Activated T-cell treated with anti-CD3 and anti-CD28 coated beads for 48 hours (primary cell): ENCODE results near the gene GSG1L.

Experiments
- DNase-seq: peaks from one replicate; pipeline ENCODE4 v3.0.0-alpha.2; 2020; ENCODE audit warnings: low read depth

The GSG1L gene

DNA sequence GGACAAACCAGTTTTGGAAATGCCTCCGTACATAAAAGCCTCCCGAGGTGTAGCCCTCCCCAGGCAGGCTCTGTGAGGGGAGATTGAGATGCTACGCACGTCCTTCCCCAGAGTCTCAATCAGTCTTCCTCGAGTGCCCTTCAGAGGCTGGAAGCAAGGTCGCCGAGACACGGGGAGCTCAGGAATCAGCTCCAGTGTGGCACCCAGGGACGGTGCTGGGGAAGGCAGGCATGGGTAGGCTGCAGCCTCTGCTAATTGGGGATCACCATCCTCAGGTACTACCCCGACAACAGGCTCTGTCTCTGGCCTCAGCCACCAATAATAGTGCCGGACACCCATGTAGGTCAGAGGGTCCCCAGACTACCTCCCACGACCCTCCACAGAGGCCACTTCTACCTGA is 28.1 kb upstream of the GSG1L start:
- DNase-seq, result no peak

- no peak for DNase-seq
These were observed 27.3 kb upstream of the GSG1L start for GRCh38 chr16:28090646-28091377.

DNA sequence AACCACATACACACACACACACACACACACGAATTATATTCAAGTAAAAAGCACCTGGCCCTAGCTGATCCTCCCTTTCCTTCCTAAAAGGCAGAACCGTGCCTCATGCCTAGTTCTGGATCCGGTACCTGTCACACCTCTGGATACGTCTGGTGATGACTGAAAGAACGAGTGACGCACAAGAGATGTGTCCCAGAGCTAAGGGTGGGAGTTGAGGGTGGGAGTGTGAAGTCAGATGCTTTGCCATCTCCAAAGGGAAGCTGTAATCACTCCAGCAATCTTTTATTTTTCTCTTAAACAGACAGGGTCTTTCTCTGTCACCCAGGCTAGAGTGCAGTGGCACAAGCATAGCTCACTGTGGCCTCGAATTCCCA is 26.5 kb upstream of the GSG1L start:
- no peak for DNase-seq

GRCh38 chr16:28089205-28089991 is 25.9 kb upstream of the GSG1L start:
- DNase-seq, result no peak

DNA sequence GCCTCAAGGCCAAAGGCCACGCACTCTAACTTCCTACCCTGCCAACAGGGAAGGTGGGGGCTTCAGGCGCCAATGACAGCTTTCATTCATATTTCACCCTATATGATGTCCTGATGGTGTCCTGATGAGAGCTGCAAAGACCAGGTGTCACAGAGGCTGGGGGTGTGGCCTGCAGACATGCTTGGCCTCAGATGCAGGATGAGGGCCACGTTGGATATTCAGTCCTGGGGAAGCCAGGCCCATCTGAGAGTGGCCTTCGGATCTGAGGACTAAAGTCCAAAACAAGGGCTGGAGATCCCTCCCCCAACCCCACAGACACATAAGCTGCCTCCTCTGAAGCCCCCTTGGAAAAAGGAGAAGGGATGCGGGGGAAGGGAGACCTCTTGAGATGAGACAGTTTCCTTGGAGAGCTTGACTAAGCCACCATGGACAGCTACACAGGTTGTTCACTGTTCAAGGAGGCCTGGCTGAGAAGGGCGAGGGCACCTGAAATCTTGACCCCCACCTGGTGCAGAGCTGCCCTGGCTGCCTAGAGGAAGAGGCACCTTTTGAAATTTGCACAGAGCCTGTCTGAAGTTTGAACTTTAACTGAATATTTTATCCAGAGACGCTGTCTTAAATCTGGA is 24.3 kb upstream of the GSG1L start:
- DNase-seq, result no peak

GRCh38 chr16:28087140-28087660 is 23.7 kb upstream of the GSG1L start:
- DNase-seq, result no peak

GRCh38 chr16:28086186-28087139 is 22.9 kb upstream of the GSG1L start:
- DNase-seq, result no peak

DNA sequence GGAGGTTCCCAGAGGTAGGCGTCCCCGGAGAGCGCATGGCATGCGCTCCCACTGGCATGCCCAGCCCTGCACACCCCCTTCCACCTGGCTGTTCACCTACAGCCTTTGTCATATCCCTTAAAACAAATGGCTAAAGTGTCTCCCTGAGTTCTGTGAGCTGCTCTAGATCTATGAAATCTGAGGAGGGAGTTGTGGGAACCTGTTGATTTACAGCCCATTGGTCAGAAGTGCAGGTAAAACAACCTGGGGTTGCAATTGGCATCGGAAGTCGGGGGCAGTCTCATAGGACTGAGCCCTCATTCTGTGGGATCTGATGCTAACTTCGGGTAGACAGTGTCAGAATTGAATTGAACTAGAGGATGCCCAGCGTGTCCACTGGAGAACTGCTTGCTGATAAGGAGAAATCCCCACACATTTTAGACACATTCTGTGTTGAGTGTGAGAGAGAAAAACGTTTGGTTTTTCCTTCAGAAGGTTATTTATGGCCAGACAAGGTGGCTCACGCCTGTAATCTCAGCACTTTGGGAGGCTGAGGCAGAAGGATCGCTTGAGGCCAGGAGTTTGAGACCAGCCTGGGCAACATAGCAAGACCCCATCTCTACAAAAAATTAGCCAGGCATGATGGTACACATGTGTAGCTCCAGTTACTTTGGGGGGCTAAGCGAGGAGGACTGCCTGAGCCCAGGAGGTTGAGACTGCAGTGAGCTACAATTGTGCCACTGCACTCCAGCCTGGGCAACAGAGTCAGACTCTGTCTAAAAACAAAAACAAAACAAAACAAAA is 22.1 kb upstream of the GSG1L start:
- DNase-seq, result no peak

- no peak for DNase-seq
These were observed 20.7 kb upstream of the GSG1L start for GRCh38 chr16:28084209-28084608.

DNA sequence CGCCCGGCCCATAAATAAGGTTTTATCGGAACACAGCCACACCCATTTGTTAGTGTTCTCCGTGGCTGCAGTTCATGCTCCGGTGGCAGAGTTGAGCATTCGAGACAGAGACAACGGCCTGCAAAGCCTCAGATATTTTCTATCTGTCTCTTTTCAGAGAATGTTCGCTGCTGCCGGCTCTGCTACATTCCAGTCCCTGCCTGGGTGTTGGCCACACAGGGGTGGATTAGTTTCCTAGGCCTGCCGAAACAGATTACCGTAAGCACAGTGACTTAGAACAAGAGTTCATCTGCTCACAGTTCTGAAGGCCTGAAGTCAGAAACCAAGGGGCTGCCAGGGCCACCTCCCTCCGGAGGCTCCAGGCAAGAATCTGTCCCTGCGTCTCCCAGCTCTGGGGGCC is 19.1 kb upstream of the GSG1L start:
- DNase-seq, result no peak

DNA sequence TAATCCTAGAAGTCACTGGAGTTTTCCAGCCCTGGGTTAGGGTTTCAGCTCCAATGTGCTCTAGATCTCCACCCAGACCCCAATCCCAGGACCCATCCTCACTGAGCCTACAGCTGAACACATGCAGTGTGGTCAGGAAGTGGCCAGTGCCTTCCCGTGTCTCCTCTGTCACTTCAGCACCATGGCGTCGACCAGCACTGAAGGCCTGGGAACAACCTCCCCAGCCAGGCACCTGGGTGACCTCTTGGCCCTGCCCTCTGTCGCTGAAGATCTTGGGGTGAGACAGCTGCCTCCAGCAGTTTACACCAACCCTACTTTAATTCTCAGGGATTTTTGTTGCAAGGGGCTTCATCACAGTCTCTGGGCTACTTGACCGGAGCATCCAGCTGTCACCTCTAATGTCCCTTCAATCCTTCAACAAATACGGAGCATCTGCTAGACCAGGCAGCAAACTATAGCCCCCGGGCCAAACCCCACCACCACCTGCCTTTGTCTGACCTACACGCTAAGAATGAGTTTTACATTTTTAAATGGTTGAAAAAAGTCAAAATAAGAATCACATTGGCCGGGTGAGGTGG is 18.0 kb upstream of the GSG1L start:
- DNase-seq, result no peak

- DNase-seq, result no peak
These were observed 14.7 kb upstream of the GSG1L start for GRCh38 chr16:28078261-28078660.

GRCh38 chr16:28073836-28074235 is 10.3 kb upstream of the GSG1L start:
- no peak for DNase-seq

DNA sequence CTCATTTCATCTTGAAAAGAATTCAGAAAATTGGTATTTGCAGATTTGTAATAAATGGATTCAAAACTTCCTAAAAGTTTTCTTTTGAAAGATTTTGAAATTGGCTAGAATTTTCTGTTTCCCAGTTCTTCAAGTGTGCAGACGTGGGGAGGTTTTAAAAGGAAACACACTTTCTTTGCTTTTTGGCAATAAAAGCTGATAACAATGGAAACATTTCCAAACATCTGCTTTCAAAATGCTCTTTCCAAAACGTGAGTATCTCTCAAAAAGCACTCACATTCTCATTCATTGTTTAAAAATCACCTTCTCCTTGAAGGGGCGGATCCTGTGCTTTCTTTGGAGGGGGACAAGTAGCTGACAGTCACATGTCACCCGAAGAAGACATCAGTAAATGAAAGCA is 8.6 kb upstream of the GSG1L start:
- no peak for DNase-seq

DNA sequence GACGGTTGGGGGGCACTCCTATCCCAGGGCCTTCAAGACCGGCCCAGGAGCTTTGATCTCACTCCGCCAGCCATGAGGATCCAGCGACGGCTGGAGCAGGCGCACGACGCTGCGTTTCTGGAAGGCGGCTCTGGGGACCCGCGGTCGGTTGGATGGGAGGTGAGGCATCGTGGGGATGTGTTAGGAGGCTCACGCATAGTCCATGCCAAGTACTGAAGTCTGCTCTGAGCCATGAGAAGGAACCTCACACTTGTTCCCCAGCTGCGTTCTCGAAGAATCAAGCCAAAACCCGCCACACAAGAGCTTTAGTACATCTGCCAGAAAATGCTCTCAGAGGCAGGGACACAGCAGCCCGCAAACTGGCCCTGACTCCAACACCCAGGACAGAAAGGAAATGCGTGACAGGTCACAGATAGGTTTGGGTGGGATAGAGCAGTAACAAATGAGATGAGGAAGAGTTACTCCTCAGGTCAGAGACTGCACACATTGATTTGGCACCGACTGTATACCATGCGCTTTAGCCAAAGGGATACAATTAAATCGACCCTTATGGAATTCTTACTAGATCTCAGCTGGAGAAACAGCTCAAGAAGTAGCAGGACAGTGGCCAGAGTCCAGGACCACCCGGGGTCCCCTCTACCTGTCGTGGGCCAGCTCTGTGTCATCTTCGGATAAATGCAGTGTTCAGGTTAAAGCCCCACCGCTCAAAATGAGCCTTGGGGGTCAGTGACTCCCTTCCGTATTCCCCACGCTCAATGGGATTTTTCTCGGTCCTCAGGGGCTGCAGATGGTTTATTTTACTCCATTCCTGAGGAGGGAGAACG is 6.7 kb upstream of the GSG1L start:
- no peak for DNase-seq

- DNase-seq, result no peak
These were observed 5.5 kb upstream of the GSG1L start for GRCh38 chr16:28068976-28069375.

DNA sequence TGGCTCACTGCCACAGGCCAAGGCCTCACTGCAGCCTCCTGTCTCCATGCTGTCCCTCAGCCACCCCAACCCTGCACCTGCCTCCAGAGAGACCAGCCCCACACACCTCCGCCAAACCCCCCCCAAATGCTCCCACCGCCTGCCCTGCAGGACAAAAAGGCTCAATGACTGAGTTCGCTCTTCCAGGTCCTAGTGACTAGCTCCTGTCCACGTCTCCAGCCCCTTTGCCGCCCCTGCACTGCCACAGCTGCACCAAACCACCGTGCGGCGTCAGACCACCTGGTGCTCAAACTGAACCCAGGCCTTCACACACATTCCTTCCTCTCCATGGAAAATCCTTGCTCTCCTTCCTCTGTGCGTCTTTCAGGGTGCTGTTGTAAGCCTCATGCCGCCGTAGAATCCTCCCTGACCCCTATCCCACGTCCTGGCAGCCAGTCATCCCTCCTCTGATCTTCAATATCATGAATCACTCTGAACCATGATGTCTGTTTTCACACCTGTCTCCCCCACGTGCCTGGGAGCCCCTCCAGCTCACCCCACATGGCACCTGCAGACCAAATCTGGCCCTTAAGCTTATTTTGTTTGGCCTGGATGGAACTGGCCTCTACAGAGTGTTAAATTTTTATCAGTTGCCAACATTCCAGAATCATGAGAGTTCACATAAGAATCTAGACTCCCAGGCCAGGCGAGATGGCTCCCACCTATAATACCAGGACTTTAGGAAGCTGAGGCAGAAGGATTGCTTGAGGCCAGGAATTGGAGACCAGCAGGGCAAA is 4.3 kb upstream of the GSG1L start:
- DNase-seq, result no peak

DNA sequence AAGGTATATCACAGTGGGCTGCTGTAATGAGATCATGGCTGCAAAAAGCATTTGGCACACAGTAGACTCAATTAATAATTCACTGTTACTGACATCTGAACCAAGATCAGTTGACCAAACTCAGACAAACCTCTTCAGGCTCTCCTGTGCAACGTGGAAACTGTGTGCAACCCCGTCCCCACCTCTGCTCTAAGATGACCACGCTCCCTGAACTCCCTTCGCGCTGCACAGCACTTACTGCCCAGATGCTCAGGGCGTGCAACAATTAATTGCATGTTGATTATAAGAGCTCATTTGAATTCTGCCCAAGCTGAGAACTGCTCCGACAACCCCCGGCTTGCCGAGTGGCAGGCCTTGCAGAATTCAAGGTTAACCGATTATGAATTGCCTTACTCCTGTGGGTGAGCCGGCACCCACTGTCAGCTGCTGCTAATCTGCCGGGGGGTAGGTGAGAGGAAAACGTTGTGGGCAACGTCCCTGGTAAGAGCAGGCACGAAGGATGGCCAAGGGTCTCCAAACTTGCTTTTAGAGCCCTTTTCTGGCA is 1.3 kb upstream of the GSG1L start:
- no peak for DNase-seq

- DNase-seq, result no peak
These were observed 636 bp upstream of the GSG1L start for GRCh38 chr16:28064150-28064549.
